ENCODE measurements around the gene FYTTD1.

The FYTTD1 gene

GRCh38 chr3:197737749-197738462, 11.8 kb upstream of the FYTTD1 start:
- DNase-seq = no peak

GRCh38 chr3:197742787-197743186, 6.9 kb upstream of the FYTTD1 start:
- no peak for DNase-seq

GRCh38 chr3:197746209-197746608, 3.5 kb upstream of the FYTTD1 start:
- DNase-seq = no peak

- no peak for DNase-seq
Measured at GRCh38 chr3:197746801-197747237, 2.9 kb upstream of the FYTTD1 start.

- DNase-seq = no peak
Measured at GRCh38 chr3:197748597-197749314, 927 bp upstream of the FYTTD1 start.

- peak; percentile 55 for DNase-seq
Measured at GRCh38 chr3:197749315-197749600, 425 bp upstream of the FYTTD1 start.

- DNase-seq = no peak
Measured at GRCh38 chr3:197750396-197750831, 731 bp downstream of the FYTTD1 start.

GRCh38 chr3:197750858-197751737, 1.4 kb downstream of the FYTTD1 start:
- DNase-seq = no peak

- DNase-seq = no peak
Measured at GRCh38 chr3:197752107-197752506, 2.4 kb downstream of the FYTTD1 start.

GRCh38 chr3:197753263-197753662, 3.6 kb downstream of the FYTTD1 start:
- DNase-seq = no peak

- DNase-seq = no peak
Measured at GRCh38 chr3:197756704-197757103, 7.0 kb downstream of the FYTTD1 start.

- no peak for DNase-seq
Measured at GRCh38 chr3:197758512-197758911, 8.8 kb downstream of the FYTTD1 start.

- no peak for DNase-seq
Measured at GRCh38 chr3:197761784-197762183, 12.1 kb downstream of the FYTTD1 start.

- no peak for DNase-seq
Measured at GRCh38 chr3:197775317-197775716, 25.6 kb downstream of the FYTTD1 start.

GRCh38 chr3:197782230-197782629, 32.5 kb downstream of the FYTTD1 start:
- DNase-seq = no peak

- DNase-seq = no peak
Measured at GRCh38 chr3:197784019-197784585, 34.4 kb downstream of the FYTTD1 start.

GRCh38 chr3:197787412-197787811, 37.7 kb downstream of the FYTTD1 start:
- DNase-seq = no peak

- no peak for DNase-seq
Measured at GRCh38 chr3:197789309-197789708, 39.6 kb downstream of the FYTTD1 start.

GRCh38 chr3:197790033-197790432, 40.4 kb downstream of the FYTTD1 start:
- DNase-seq = no peak

GRCh38 chr3:197791113-197791891, 41.6 kb downstream of the FYTTD1 start, which contains the start of gene LRCH3:
Gene LRCH3, plus strand, starts transcription at chr3:197791254. Its CDS starts 25 bp downstream, at chr3:197791279.
- peak; percentile 80 for DNase-seq

GRCh38 chr3:197791892-197792647, 42.4 kb downstream of the FYTTD1 start:
- no peak for DNase-seq

GRCh38 chr3:197793247-197793646, 43.6 kb downstream of the FYTTD1 start:
- no peak for DNase-seq
